Posterior cingulate gyrus (tissue), 11 donors: ENCODE results near the gene CIB2.

Experiments used
- DNase-seq, 10 donors: peaks; one replicate each; pipeline versions ENCODE4 v3.0.0 to v3.0.0-alpha.2; 2020 to 2021; ENCODE audit warnings: mixed read lengths in 3 of 10
- intact Hi-C: fragments of 100-400 bp; cut with DNase I; formaldehyde crosslinking; loops from one replicate; pipeline ENCODE4 v1.15.1; 2023

CIB2 gene

DNA sequence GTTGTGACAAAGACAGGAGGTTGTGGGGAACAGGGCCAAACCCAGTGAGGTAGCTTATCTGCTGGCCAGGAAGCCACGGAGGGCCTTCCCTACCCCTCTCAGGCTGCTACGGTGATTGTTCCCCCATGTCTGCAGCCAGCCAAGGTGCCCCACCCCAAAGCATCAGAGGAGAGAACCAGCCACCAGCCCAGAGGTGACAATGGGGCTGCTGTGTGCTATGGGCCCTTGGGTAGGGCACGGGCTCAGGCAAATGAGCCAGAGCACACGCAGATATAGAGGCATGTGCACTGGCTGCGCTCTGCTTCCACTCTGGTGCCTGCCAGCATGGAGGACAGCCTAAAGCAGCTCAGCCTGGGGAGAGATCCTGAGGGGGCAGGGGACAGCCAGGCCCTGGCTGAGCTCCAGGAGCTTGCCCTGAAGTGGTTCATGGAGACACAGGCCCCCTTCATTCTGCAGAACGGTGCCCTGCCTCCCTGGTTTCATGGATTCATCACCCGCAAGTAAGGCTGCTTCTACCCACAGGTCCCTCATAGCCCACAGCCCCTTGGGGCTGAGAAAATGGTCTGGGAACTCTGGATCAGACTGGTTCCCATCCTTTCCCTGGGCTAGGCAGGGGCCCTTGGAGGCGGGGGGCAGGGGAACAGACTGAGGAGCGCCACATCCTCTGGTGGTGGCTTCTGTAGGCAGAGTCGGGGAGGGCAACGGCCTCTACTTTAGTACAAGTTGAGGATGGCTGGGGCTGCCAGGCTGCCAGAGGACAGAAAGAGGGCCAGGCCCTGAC is 38.8 kb downstream of the CIB2 start, which contains the start of gene SH2D7:
SH2D7 (plus strand) TSS at position 301 of the 781 bp plus-strand sequence; CDS start at position 325, 24 bp downstream.
- peak in 3 of 10 donors; percentile 8 to 65 (median 58) for DNase-seq
- intact Hi-C loops: no loop called here

GRCh38 chr15:78090422-78091063 is 40.7 kb downstream of the CIB2 start:
- intact Hi-C loops: no loop called here
- no peak for DNase-seq

GRCh38 chr15:78088773-78089080 is 42.5 kb downstream of the CIB2 start:
- intact Hi-C loops: no loop called here
- peak in 1 of 10 donors; percentile 28 for DNase-seq

GRCh38 chr15:78087951-78088772 is 43.1 kb downstream of the CIB2 start:
- DNase-seq: peak in 1 of 10 donors; percentile 35
- intact Hi-C loops: no loop called here

- no peak for DNase-seq
Observed at GRCh38 chr15:78085928-78086327, 45.3 kb downstream of the CIB2 start.

DNA sequence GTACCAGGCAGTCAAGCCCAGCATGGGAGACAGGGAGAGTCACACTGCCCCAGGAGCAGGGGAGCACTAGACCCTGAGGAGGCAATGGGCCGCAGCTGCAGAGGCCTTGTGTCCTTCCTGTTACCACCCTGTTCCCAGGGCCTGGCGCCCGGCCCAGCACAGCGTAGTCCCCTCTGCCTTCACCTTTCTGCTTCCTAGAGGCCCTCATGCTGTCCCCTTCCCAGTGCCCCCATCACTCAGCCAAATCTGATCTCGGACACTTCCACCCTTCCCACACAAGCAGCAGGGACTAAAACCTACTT is 46.8 kb downstream of the CIB2 start:
- intact Hi-C loops: no loop called here
- peak in 2 of 10 donors; percentile 41 to 71 for DNase-seq

More at GRCh38 chr15:78085928-78086327, 45.3 kb downstream of the CIB2 start:
- intact Hi-C loops: no loop called here

DNA sequence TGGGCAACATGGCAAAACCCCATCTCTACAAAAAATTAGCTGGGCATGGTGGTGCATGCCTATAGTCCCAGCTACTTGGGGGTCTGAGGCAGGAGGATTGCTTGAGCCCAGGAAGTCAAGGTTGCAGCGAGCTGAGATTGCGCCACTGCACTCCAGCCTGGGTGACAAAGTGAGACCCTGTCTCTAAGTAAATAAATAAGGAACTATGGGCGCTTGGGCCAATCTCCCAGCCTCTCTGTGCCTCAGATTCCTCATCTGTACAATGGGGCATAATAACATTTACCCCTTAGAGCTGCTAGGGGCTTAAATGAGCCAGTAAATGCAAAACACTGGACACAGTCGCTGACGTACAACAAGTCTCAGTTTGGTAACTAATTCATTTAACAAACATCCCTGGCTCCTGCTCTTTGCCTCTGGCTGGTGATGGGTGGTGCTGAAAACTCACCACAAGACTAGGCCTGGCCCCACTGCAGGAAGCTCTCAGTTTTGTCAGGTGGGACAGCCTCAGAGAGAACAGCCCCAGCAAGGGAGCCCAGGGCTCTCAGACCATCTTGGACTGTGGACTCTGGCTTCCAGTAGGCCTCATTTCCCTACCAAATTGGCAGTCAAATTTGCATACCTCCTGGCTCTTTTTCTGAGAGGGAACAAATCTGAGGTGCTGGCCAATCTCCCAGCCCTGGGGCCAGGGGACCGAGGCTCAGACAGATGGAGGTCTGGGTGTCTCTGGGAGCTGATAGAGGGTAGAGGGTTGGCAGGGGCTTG is 47.4 kb downstream of the CIB2 start:
- peak in 2 of 10 donors; percentile 34 to 47 for DNase-seq
- intact Hi-C loops: no loop called here

GRCh38 chr15:78083186-78083585 is 48.1 kb downstream of the CIB2 start:
- DNase-seq: peak in 2 of 10 donors; percentile 6 to 24
- intact Hi-C loops: no loop called here

DNA sequence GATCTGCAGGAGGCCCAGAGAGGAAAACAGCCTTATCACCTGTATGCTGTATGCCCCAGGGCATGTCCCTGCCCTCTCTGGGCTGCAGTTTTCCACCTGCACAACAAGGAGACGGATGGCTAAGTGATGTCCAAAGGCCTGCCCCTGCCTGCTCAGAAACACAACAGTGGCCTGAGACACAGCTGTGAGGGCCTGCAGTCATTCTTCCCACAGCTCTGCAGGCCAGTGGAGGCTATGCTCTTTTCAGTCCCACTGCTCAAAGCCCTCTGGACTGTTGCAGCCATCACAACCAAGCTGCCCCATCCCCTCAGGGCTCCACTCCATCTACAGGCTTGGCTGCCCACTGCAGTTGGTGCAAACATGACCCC is 48.5 kb downstream of the CIB2 start:
- intact Hi-C loops: no loop called here
- peak in 2 of 10 donors; percentile 45 to 63 for DNase-seq

- peak in 1 of 10 donors; percentile 38 for DNase-seq
- intact Hi-C loops: no loop called here
Observed at GRCh38 chr15:78082106-78082742, 49.0 kb downstream of the CIB2 start.

DNA sequence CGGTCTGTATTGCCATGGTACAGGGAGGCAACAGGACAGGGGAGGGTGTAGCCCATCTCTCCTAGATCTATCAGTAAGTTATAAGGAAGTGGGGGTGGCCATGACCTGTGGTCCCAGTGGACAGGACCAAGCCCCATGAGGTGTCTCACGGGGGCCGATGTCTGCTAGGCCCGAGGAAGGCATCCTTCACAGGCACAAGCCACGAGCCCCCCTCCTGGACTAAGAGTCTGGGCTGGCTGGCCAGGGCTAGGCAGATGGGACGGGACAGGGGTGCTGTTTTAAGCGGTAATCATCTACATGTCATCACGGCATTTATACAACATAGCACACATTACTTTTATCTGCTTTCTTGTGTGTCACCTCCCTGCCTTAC is 51.2 kb downstream of the CIB2 start:
- DNase-seq: peak in 1 of 10 donors; percentile 72
- intact Hi-C loops: no loop called here

DNA sequence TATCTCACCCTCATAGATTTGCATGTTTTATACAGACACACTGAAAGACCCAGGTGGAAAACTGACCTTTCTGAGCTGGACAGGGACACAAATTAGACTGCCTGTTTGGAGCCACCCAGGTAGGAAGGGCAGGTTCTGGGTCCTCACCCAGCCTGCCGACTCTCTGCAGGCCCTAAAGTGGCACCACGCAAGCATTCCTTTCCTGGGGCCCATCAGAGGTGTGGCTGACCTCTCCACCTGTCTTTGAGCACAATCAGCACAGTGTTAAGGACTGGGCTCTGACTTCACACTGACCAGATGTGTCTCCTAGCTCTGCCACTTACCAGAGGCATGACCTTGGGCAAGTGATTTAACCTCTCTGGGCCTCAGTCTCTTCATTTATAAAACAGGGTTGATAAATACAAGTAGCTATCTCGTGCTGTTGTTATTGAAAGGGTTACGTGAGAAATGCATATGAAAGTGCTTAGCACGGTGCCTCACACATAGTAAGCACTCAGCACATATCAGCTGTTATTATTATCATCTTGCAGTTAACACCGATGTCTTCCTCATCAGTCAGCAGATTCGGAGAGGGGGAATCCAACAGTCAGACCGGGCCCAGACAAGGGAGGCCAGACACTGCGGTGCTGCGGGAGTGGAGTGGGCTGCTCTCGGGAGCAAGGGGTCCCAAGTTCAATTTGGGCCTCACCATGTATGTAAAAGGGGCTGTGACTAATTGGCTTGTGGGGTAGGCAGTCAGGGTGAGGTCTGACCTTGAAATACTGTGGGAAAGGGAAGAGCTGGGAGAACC is 51.8 kb downstream of the CIB2 start:
- peak in 1 of 10 donors; percentile 67 for DNase-seq
- intact Hi-C loops: loop anchor here (10.0 kb wide), 1 partner anchor 75 kb away; no protein-coding TSS in a partner anchor

DNA sequence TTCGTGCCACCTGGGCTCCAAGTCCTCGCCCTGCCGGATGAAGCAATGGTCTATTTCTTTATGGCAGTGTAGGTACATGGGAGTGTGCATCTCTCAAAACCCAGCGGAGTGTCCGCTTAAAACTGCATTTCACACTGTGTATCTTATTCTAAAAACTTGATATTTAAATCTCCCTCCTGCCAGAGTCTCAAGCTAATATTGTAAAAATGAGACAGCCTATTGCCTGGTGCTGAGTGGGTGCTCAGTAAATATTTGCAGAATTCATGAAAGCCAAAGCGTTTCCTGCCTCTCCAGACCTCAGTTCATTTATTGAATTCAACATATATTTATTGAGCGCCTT is 53.4 kb downstream of the CIB2 start:
- DNase-seq: no peak
- intact Hi-C loops: loop anchor here (10.0 kb wide), 1 partner anchor 73 kb away; no protein-coding TSS in a partner anchor

DNA sequence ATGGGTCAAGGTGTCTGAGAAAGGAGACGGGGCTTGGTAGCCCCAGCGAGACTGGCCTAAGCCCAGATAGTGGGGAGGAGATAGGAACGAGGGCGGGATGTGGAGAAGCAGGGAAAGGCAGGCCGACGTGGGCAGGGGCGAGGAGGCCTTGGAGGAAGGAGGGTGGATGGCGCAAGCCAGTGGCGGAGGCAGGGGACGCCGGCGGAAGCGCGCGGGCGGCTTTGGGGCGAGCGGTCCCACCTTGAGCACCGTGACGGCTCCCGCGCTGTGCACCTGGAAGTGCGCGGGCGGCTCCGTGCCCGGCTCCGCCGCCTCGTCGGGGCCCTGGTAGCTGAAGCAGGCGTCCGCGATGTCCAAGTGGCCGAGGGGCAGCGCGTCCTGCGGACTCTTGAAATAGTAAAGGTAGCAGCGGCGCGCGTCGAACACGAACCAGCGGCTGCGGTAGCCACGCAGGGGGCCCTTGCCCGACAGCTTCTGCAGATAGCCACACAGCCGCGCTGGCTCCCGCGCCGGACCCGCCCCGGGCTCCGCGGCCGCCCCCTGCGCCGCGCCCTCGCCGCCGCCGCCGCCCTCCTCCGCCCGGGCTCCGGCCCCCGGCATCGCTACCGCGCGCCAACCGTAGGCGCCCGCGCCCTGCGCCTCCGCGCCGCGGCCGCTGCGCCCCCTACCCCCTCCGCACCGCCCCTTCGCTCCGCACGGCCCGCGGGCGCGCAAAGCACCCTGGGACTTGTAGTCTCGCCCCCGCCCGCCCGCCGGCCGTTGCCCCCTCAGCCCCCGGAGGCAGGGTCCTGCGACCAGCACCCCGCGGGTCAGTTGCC is 54.0 kb downstream of the CIB2 start, which contains the start of gene TBC1D2B:
TBC1D2B (minus strand) TSS at position 659 of the 818 bp plus-strand sequence; CDS start at position 600, 59 bp downstream.
- intact Hi-C loops: loop anchor here (10.0 kb wide), 1 partner anchor 72 kb away; no protein-coding TSS in a partner anchor
- DNase-seq: peak; percentile 50 to 94 (median 66)

- DNase-seq: no peak
- intact Hi-C loops: loop anchor here (10.0 kb wide), 1 partner anchor 72 kb away; no protein-coding TSS in a partner anchor
Observed at GRCh38 chr15:78076231-78077052, 54.8 kb downstream of the CIB2 start.

GRCh38 chr15:78075490-78076230 is 55.6 kb downstream of the CIB2 start:
- DNase-seq: no peak
- intact Hi-C loops: loop anchor here (10.0 kb wide), 1 partner anchor 71 kb away; no protein-coding TSS in a partner anchor
